Stimulated activated CD4-positive, alpha-beta T cell treated with anti-CD3 and anti-CD28 coated beads, Interleukin-1b, Interleukin-23, amount 100 ng/mL, for 48 hours (primary cell): ENCODE data around the gene PPDPF.
"Not testable (repeated sequence)": the region's sequence is repeated elsewhere in the genome, so short reads cannot be mapped to it uniquely, and the experiment has no call there.

Experiments
- DNase-seq: peaks from one replicate; pipeline ENCODE4 v3.0.0-alpha.2; 2020

The PPDPF gene

GRCh38 chr20:63500902-63501817, 19.4 kb upstream of the PPDPF start:
- DNase-seq, result no peak

GRCh38 chr20:63501818-63502670, 18.5 kb upstream of the PPDPF start:
- DNase-seq, result no peak

GRCh38 chr20:63502671-63503172, 17.8 kb upstream of the PPDPF start:
- DNase-seq, result no peak

GRCh38 chr20:63503524-63503923, 17.0 kb upstream of the PPDPF start:
- DNase-seq, result no peak

- no peak for DNase-seq
Measured at GRCh38 chr20:63504642-63505041, 15.9 kb upstream of the PPDPF start.

- no peak for DNase-seq
Measured at GRCh38 chr20:63505281-63505680, 15.3 kb upstream of the PPDPF start.

- DNase-seq, result no peak
Measured at GRCh38 chr20:63505723-63506122, 14.8 kb upstream of the PPDPF start.

- no peak for DNase-seq
Measured at GRCh38 chr20:63507083-63507743, 13.4 kb upstream of the PPDPF start.

- no peak for DNase-seq
Measured at GRCh38 chr20:63508072-63508768, 12.3 kb upstream of the PPDPF start.

- no peak for DNase-seq
Measured at GRCh38 chr20:63509088-63509564, 11.4 kb upstream of the PPDPF start.

- no peak for DNase-seq
Measured at GRCh38 chr20:63513207-63513606, 7.4 kb upstream of the PPDPF start.

- DNase-seq, result not testable (repeated sequence)
Measured at GRCh38 chr20:63514520-63514919, 6.0 kb upstream of the PPDPF start.

GRCh38 chr20:63517376-63518309, 2.9 kb upstream of the PPDPF start:
- no peak for DNase-seq

- no peak for DNase-seq
Measured at GRCh38 chr20:63518351-63518861, 2.2 kb upstream of the PPDPF start.

- DNase-seq, result no peak
Measured at GRCh38 chr20:63518946-63519667, 1.5 kb upstream of the PPDPF start.

GRCh38 chr20:63519668-63520503, 679 bp upstream of the PPDPF start:
- DNase-seq, result peak; percentile 51

GRCh38 chr20:63520934-63521601, 503 bp downstream of the PPDPF start:
- DNase-seq, result peak; percentile 69

GRCh38 chr20:63521602-63522001, 1.0 kb downstream of the PPDPF start:
- DNase-seq, result no peak
